Hepatocyte (in vitro differentiated cells): Measurements from ENCODE around the gene CSNK2B.

ENCODE experiments used
- EZH2 ChIP-seq: fragments of 200-600 bp; sonication (generic); IDR thresholded peaks from 2 replicates; pipeline ENCODE4 v1.6.1; 2016; ENCODE audit warnings: antibody characterized with exemption, mild to moderate bottlenecking, borderline replicate concordance
- EZH2phosphoT487 ChIP-seq: fragments of 200-600 bp; sonication (generic); IDR thresholded peaks from one replicate; pipeline ENCODE4 v1.6.1; 2018; ENCODE audit warnings: antibody characterized with exemption, mild to moderate bottlenecking, low read depth, moderate library complexity; ENCODE audit not compliant: unreplicated experiment, severe bottlenecking
- TF ChIP-seq, protein P1 (sequence below): fragments of 200-600 bp; sonication (generic); IDR thresholded peaks from 2 replicates; pipeline ENCODE4 v1.5.1; 2016; ENCODE audit warnings: antibody characterized with exemption, mild to moderate bottlenecking; ENCODE audit not compliant: poor library complexity

DNA sequence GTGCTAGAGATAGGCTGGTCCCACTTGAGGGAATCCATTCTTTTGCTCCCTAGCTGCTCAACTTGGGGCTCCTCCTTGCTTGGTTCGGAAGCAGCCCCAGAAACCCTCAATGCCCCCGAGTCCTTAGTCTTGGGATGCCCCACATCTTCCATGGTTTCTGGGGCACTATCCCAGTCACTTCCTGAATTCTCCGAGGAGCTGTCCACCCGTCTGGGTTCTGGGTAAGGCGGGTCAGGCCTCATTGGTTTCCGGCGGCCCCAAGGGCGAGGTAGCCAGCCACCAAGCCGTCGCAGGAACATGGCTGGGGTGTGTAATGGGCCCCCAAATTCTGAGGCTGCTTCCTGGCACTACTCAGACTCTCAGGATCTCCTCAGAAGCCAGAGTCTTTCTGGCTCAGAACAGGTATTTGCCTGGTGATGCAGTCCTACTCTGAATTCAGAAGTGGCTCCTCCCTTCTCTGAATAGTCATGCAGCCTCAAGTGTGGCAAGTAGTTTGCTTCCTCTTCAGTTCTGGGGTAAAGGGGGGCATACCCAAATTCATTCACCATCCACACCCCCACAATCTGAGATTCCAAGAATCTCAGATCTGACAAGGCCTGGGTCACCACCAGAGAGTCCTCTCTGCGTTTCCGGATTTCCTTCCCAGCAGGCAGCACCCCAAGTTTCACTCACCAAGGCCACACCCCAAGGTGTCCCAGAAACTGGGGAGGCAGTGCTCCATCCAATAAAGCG lies 6.1 kb upstream of the CSNK2B start:
- TF ChIP-seq, protein P1, sequence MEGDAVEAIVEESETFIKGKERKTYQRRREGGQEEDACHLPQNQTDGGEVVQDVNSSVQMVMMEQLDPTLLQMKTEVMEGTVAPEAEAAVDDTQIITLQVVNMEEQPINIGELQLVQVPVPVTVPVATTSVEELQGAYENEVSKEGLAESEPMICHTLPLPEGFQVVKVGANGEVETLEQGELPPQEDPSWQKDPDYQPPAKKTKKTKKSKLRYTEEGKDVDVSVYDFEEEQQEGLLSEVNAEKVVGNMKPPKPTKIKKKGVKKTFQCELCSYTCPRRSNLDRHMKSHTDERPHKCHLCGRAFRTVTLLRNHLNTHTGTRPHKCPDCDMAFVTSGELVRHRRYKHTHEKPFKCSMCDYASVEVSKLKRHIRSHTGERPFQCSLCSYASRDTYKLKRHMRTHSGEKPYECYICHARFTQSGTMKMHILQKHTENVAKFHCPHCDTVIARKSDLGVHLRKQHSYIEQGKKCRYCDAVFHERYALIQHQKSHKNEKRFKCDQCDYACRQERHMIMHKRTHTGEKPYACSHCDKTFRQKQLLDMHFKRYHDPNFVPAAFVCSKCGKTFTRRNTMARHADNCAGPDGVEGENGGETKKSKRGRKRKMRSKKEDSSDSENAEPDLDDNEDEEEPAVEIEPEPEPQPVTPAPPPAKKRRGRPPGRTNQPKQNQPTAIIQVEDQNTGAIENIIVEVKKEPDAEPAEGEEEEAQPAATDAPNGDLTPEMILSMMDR = no peak
- TF ChIP-seq EZH2 (no peak), EZH2phosphoT487 (no peak)
